Measurements from ENCODE around the gene ZNF524.

DNA sequence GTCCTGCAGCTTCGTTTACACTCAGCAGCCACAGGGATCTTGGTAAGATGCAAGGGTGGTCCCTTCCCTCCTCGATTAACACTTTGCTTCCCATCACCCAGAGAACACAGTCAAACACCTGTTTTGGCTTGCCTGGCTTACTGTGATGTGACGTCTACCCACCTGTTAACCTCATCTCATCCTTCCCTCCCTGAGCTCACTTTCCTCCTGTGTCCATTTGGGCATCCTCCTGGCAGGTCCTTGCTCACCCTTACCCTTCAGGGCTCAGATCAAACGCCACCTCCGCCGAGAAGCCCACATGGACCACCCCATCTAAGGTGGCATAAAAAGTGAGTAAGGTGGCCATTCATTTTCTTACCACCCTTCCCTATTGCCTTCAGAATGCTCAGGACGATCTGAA, 10.0 kb upstream of the ZNF524 start:
- TF ChIP-seq POLR2AphosphoS5 (IDR thresholded peaks at IDR 0.05; ENCODE audit: low read length) (no peak), GATAD2B (conservative IDR thresholded peaks at IDR 0.05; ENCODE audit: low read depth) (no peak), POLR2AphosphoS2 (IDR thresholded peaks at IDR 0.05; ENCODE audit: low read depth, low read length) (no peak), PAX5 (IDR thresholded peaks at IDR 0.05; ENCODE audit: borderline replicate concordance, low read depth, low read length) (no peak), SIN3A (IDR thresholded peaks at IDR 0.05; ENCODE audit: low read depth, low read length) (no peak), SP1 (IDR thresholded peaks at IDR 0.05; ENCODE audit: low read depth, low read length) (no peak), NR2C2 (IDR thresholded peaks at IDR 0.05; ENCODE audit: borderline replicate concordance, control insufficient read depth, insufficient read length, low read depth) (no peak), MEF2A (IDR thresholded peaks at IDR 0.05; ENCODE audit: insufficient read depth, low read depth, low read length) (no peak), JUNB (IDR thresholded peaks at IDR 0.05) (no peak), FOXM1 (IDR thresholded peaks at IDR 0.05; ENCODE audit: low read depth, low read length) (no peak), TCF3 (IDR thresholded peaks at IDR 0.05; ENCODE audit: borderline replicate concordance, insufficient read depth, low read depth, low read length) (no peak)
- TF ChIP-seq, protein P1, sequence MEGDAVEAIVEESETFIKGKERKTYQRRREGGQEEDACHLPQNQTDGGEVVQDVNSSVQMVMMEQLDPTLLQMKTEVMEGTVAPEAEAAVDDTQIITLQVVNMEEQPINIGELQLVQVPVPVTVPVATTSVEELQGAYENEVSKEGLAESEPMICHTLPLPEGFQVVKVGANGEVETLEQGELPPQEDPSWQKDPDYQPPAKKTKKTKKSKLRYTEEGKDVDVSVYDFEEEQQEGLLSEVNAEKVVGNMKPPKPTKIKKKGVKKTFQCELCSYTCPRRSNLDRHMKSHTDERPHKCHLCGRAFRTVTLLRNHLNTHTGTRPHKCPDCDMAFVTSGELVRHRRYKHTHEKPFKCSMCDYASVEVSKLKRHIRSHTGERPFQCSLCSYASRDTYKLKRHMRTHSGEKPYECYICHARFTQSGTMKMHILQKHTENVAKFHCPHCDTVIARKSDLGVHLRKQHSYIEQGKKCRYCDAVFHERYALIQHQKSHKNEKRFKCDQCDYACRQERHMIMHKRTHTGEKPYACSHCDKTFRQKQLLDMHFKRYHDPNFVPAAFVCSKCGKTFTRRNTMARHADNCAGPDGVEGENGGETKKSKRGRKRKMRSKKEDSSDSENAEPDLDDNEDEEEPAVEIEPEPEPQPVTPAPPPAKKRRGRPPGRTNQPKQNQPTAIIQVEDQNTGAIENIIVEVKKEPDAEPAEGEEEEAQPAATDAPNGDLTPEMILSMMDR (IDR thresholded peaks at IDR 0.05 in 2 of 3, conservative IDR thresholded peaks at IDR 0.05 in 1 of 3; ENCODE audit: control insufficient read depth in 2 of 3, extremely low read depth in 1 of 3, insufficient read depth in 1 of 3, low read depth in 3 of 3, low read length in 3 of 3): no peak
- TF ChIP-seq, protein P2, sequence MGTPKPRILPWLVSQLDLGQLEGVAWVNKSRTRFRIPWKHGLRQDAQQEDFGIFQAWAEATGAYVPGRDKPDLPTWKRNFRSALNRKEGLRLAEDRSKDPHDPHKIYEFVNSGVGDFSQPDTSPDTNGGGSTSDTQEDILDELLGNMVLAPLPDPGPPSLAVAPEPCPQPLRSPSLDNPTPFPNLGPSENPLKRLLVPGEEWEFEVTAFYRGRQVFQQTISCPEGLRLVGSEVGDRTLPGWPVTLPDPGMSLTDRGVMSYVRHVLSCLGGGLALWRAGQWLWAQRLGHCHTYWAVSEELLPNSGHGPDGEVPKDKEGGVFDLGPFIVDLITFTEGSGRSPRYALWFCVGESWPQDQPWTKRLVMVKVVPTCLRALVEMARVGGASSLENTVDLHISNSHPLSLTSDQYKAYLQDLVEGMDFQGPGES (IDR thresholded peaks at IDR 0.05): no peak
- TF ChIP-seq, protein P3, sequence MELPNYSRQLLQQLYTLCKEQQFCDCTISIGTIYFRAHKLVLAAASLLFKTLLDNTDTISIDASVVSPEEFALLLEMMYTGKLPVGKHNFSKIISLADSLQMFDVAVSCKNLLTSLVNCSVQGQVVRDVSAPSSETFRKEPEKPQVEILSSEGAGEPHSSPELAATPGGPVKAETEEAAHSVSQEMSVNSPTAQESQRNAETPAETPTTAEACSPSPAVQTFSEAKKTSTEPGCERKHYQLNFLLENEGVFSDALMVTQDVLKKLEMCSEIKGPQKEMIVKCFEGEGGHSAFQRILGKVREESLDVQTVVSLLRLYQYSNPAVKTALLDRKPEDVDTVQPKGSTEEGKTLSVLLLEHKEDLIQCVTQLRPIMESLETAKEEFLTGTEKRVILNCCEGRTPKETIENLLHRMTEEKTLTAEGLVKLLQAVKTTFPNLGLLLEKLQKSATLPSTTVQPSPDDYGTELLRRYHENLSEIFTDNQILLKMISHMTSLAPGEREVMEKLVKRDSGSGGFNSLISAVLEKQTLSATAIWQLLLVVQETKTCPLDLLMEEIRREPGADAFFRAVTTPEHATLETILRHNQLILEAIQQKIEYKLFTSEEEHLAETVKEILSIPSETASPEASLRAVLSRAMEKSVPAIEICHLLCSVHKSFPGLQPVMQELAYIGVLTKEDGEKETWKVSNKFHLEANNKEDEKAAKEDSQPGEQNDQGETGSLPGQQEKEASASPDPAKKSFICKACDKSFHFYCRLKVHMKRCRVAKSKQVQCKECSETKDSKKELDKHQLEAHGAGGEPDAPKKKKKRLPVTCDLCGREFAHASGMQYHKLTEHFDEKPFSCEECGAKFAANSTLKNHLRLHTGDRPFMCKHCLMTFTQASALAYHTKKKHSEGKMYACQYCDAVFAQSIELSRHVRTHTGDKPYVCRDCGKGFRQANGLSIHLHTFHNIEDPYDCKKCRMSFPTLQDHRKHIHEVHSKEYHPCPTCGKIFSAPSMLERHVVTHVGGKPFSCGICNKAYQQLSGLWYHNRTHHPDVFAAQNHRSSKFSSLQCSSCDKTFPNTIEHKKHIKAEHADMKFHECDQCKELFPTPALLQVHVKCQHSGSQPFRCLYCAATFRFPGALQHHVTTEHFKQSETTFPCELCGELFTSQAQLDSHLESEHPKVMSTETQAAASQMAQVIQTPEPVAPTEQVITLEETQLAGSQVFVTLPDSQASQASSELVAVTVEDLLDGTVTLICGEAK (IDR thresholded peaks at IDR 0.05; ENCODE audit: borderline replicate concordance): no peak

Measured in GM12878 (cell line).